Measurements from ENCODE around the gene MIF.

DNA sequence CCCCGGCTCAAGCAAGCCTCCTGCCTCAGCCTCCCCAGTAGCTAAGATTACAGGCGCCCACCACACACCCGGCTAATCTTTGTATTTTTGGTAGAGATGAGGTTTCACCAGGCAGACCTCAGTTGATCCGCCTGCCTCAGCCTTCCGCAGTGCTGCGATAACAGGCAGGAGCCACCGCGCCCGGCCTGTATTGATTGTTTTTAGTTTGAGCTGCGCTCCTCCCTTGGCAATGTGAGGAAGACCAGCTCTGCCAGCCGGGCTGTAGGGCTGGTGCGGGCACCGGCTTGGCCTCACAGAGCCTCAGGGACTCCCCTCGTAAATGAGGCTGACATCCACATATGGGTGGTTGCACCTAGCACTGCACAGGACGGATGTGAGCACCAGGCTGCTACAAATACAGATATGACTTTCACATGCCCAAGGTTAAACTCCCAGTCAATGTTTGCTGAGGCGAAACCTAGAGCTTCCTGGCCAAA, 44.0 kb upstream of the MIF start:
- TF ChIP-seq, protein P1, sequence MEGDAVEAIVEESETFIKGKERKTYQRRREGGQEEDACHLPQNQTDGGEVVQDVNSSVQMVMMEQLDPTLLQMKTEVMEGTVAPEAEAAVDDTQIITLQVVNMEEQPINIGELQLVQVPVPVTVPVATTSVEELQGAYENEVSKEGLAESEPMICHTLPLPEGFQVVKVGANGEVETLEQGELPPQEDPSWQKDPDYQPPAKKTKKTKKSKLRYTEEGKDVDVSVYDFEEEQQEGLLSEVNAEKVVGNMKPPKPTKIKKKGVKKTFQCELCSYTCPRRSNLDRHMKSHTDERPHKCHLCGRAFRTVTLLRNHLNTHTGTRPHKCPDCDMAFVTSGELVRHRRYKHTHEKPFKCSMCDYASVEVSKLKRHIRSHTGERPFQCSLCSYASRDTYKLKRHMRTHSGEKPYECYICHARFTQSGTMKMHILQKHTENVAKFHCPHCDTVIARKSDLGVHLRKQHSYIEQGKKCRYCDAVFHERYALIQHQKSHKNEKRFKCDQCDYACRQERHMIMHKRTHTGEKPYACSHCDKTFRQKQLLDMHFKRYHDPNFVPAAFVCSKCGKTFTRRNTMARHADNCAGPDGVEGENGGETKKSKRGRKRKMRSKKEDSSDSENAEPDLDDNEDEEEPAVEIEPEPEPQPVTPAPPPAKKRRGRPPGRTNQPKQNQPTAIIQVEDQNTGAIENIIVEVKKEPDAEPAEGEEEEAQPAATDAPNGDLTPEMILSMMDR (IDR thresholded peaks at IDR 0.05) = no peak
- no peak for TF ChIP-seq POLR2A (IDR thresholded peaks at IDR 0.05)
